ENCODE data around the gene CELF2. TPM values are rescaled to one million over a fixed set of nuclear protein-coding genes. Genes with fewer than 3 reads are reported as not detected.

CELF2 gene
- total RNA-seq, 1 donor from 2014 or later = 77.6 TPM

- H3K9me3 Mint-ChIP-seq = peaks cover 10% of the 10 kb centered on the region
- peaks cover 68% of the 10 kb centered on the region for H3K36me3 Mint-ChIP-seq (ENCODE audit: low read depth)
- TF ChIP-seq CTCF (conservative IDR thresholded peaks at IDR 0.05) = no peak
- H3K4me3 Mint-ChIP-seq = no peak overlapping the region
- H3K27me3 Mint-ChIP-seq (ENCODE audit: low read depth) = no peaks in the 10 kb centered on the region
- no peak overlapping the region for H3K27ac Mint-ChIP-seq (ENCODE audit: unreplicated experiment)
- DNase-seq (ENCODE audit: low read depth, low spot score) = no peak
- peaks cover 25% of the 10 kb centered on the region for H3K4me1 Mint-ChIP-seq
Observed at GRCh38 chr10:11186374-11186773, 168.7 kb downstream of the CELF2 start.

GRCh38 chr10:11189582-11190376 lies 172.1 kb downstream of the CELF2 start:
- no peak for TF ChIP-seq CTCF (conservative IDR thresholded peaks at IDR 0.05)
- Mint-ChIP-seq H3K4me1 (peaks cover 25% of the 10 kb centered on the region), H3K27ac (ENCODE audit: unreplicated experiment) (peak overlapping the region; percentile 79), H3K9me3 (peaks cover 6% of the 10 kb centered on the region), H3K36me3 (ENCODE audit: low read depth) (peaks cover 42% of the 10 kb centered on the region), H3K27me3 (ENCODE audit: low read depth) (no peaks in the 10 kb centered on the region), H3K4me3 (no peak overlapping the region)
- DNase-seq (ENCODE audit: low read depth, low spot score) = no peak

GRCh38 chr10:11191190-11191589 lies 173.5 kb downstream of the CELF2 start:
- H3K27me3 Mint-ChIP-seq (ENCODE audit: low read depth) = no peaks in the 10 kb centered on the region
- no peak for DNase-seq (ENCODE audit: low read depth, low spot score)
- no peak overlapping the region for H3K27ac Mint-ChIP-seq (ENCODE audit: unreplicated experiment)
- peaks cover 3% of the 10 kb centered on the region for H3K9me3 Mint-ChIP-seq
- TF ChIP-seq CTCF (conservative IDR thresholded peaks at IDR 0.05) = no peak
- H3K4me1 Mint-ChIP-seq = peaks cover 35% of the 10 kb centered on the region
- H3K36me3 Mint-ChIP-seq (ENCODE audit: low read depth) = peaks cover 30% of the 10 kb centered on the region
- H3K4me3 Mint-ChIP-seq = no peak overlapping the region

GRCh38 chr10:11191678-11192077 lies 174.0 kb downstream of the CELF2 start:
- Mint-ChIP-seq H3K36me3 (ENCODE audit: low read depth) (peaks cover 26% of the 10 kb centered on the region), H3K9me3 (peaks cover 3% of the 10 kb centered on the region), H3K27me3 (ENCODE audit: low read depth) (no peaks in the 10 kb centered on the region), H3K27ac (ENCODE audit: unreplicated experiment) (no peak overlapping the region), H3K4me3 (no peak overlapping the region), H3K4me1 (peaks cover 35% of the 10 kb centered on the region)
- DNase-seq (ENCODE audit: low read depth, low spot score) = no peak
- TF ChIP-seq CTCF (conservative IDR thresholded peaks at IDR 0.05) = no peak

GRCh38 chr10:11192304-11193000 lies 174.8 kb downstream of the CELF2 start:
- H3K4me3 Mint-ChIP-seq = no peak overlapping the region
- no peak for TF ChIP-seq CTCF (conservative IDR thresholded peaks at IDR 0.05)
- peaks cover 3% of the 10 kb centered on the region for H3K9me3 Mint-ChIP-seq
- peaks cover 21% of the 10 kb centered on the region for H3K36me3 Mint-ChIP-seq (ENCODE audit: low read depth)
- peaks cover 43% of the 10 kb centered on the region for H3K4me1 Mint-ChIP-seq
- no peak overlapping the region for H3K27ac Mint-ChIP-seq (ENCODE audit: unreplicated experiment)
- DNase-seq (ENCODE audit: low read depth, low spot score) = no peak
- no peaks in the 10 kb centered on the region for H3K27me3 Mint-ChIP-seq (ENCODE audit: low read depth)
